Psoas muscle (tissue), 8 donors: ENCODE data around the gene PTPRF. TPM values are rescaled to one million over a fixed set of nuclear protein-coding genes. Genes with fewer than 3 reads are reported as not detected.

Source experiments
- ATAC-seq, 4 donors: fragments of 200-7000 bp; cut with Tn5 transposase; one replicate each; pipeline ENCODE4 v1.9.1; 2020; ENCODE audit warnings: moderate library complexity in 3 of 4, mild to moderate bottlenecking in 2 of 4
- DNase-seq, 2 donors: peaks; one replicate each; pipeline ENCODE4 v3.0.0-alpha.2; 2020
- H3K27ac ChIP-seq: fragments of 200-600 bp; one replicate; pipeline ENCODE4 v1.8.0; 2022
- H3K27me3 ChIP-seq, 3 donors: fragments of 200-600 bp in 1 of 3; one replicate each; pipeline versions ENCODE4 v1.6.1 to v1.8.0; 2013 to 2022; ENCODE audit warnings: low read length in 2 of 3, mild to moderate bottlenecking in 2 of 3, moderate library complexity in 1 of 3; ENCODE audit not compliant: insufficient read depth in 3 of 3
- H3K36me3 ChIP-seq, 2 donors: fragments of 200-600 bp in 1 of 2; one replicate each; pipeline versions ENCODE4 v1.6.1 to v1.8.0; 2013 to 2022; ENCODE audit warnings: low read depth in 1 of 2, mild to moderate bottlenecking in 1 of 2, moderate library complexity in 1 of 2; ENCODE audit not compliant: insufficient read depth in 1 of 2
- H3K4me1 ChIP-seq: fragments of 200-600 bp; one replicate; pipeline ENCODE4 v1.8.0; 2022
- H3K4me3 ChIP-seq: fragments of 200-600 bp; one replicate; pipeline ENCODE4 v1.8.0; 2022; ENCODE audit warnings: mild to moderate bottlenecking
- H3K9me3 ChIP-seq: fragments of 200-600 bp; one replicate; pipeline ENCODE4 v1.8.0; 2022
- CTCF ChIP-seq: fragments of 200-600 bp; IDR thresholded peaks from one replicate; pipeline ENCODE4 v1.8.0; 2022; ENCODE audit warnings: antibody characterized with exemption
- WGBS, 3 donors: extraction: QIAGEN DNeasy Blood & Tissue Kit; methylation state at CpG; one replicate each; pipeline versions ENCODE4 v1.1.6 to v1.1.7; 2013; 5-methylcytosine and 5-hydroxymethylcytosine counted together
- intact Hi-C, 2 donors: fragments of 100-400 bp; cut with DNase I; formaldehyde crosslinking; loops; one replicate each; pipeline versions ENCODE4 v1.11.0 to v1.14.2; 2022
- polyA plus RNA-seq, 3 donors: library from polyadenylated mRNA; stranded (reverse); fragments of 200-250 nt; gene quantifications; one replicate each; pipeline ENCODE4 v1.2.3, GENCODE V29; 2013
- total RNA-seq, 4 donors: library from RNA; stranded (reverse); fragmentation: NEBNext Ultra II Directional in 2 of 4; extraction: Animal tissue kit (Norgen Biotek cat#: 25700) in 2 of 4; gene quantifications; one replicate each; pipeline versions ENCODE4 v1.2.1 to v1.2.4, GENCODE V29; 2021 to 2023
- donor health status: healthy with polysubstance abuse.
- donor health status: DM: no; HTN: no; CAD: no; lungs with moderate emphysema.
- donor health status: Bipolar disorder and iron deficiency.
- donor health status: healthy.
- donor health status: DM: yes; HTN: yes; CAD: no.
- donor health status: DM: no; HTN: no; CAD: no.
- donor health status: DM: no; HTN: no; CAD: no.
- donor health status: DM: yes; HTN: yes; CAD: no.

Gene PTPRF
- total and polyA plus RNA-seq, 7 donors = 0.65 to 8.9 (median 1.9) TPM

- no peak for ATAC-seq
- Histone ChIP-seq H3K9me3 (no peaks in the 10 kb centered on the region), H3K4me3 (no peak overlapping the region), H3K36me3 (no peaks in the 10 kb centered on the region), H3K4me1 (no peaks in the 10 kb centered on the region), H3K27me3 (no peaks in the 10 kb centered on the region), H3K27ac (no peak overlapping the region)
- 94 to 97% (median 96%) methylated on average over 6 of the region's 6 CpGs for WGBS, 3 donors
- TF ChIP-seq CTCF = no peak
- no peak for DNase-seq
- intact Hi-C loops = no loop called here
These were observed 29.0 kb downstream of the PTPRF start for GRCh38 chr1:43559714-43560113.

DNA sequence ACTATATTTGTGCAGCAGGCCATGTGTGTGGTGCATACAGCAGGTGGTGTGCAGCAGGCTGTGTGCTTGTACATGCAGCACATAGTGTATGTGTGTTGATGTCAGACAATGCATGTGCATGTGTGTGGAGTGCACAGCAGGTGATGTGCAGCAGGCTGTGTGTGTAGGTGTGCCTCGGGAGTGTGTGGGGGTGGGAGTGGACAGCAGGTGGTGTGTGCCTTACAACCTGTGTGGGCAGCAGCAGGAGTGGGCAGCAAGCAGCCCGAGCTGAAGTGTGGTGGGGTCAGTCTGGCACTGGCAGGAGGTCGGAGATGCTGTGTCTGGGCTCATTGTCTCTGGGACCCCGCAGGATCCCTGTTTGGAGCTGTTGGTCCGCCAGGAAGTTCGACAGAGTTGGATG, 29.6 kb downstream of the PTPRF start:
- Histone ChIP-seq H3K9me3 (no peaks in the 10 kb centered on the region), H3K4me1 (no peaks in the 10 kb centered on the region), H3K27me3 (no peaks in the 10 kb centered on the region), H3K36me3 (no peaks in the 10 kb centered on the region), H3K4me3 (no peak overlapping the region), H3K27ac (no peak overlapping the region)
- TF ChIP-seq CTCF = no peak
- DNase-seq (no peak), ATAC-seq (no peak)
- intact Hi-C loops = no loop called here
- WGBS, 3 donors = 57 to 79% (median 66%) methylated on average over 6 of the region's 6 CpGs

- TF ChIP-seq CTCF = no peak
- Histone ChIP-seq H3K36me3 (no peaks in the 10 kb centered on the region), H3K4me3 (no peak overlapping the region), H3K4me1 (peaks cover 3% of the 10 kb centered on the region), H3K27ac (no peak overlapping the region), H3K9me3 (no peaks in the 10 kb centered on the region), H3K27me3 (peaks cover 0 to 4% (median 2%) of the 10 kb centered on the region in 3 donors)
- DNase-seq = no peak
- 68 to 74% (median 69%) methylated on average over 19 of the region's 19 CpGs for WGBS, 3 donors
- intact Hi-C loops = no loop called here
- no peak for ATAC-seq
These were observed 33.3 kb downstream of the PTPRF start for GRCh38 chr1:43563876-43564539.

DNA sequence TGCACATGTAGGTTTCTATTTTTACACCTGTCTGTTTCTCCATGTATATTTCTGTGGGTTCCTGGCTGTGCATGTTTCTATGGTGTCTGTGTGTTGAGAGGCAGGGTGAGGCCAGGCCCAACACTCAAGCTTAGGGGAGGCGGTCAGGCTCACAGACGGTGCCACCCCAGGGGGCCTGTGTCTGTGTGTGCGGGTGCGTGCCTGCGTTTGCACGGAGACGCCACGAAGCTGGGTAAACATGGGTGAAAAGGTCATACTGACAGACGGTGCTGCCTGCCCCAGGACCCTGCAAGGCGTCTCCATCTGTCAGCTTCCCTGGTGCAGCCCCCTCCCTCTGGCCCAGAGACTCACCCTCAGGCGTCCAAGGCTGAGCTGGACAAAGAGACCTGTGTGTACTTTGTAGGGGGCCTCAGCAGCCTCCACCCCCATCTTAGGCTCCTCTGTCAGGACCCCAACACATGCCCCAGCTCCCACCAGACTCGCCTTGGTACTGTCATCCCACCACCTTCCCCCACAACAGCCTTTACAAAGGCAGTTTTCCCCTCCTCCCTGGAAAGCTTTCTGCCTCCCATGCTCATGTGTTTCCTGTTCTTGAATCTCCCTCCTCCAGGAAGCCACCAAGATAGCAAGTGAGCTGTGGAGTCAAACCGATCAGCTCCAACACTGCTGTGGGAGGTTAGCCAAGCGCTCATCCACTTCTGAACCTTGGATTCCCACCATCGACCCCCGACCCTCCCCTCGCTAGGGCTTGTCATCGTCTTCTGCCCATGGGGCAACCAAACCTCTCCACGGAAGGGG, 34.1 kb downstream of the PTPRF start:
- DNase-seq (no peak), ATAC-seq (no peak)
- H3K27me3 ChIP-seq = peaks cover 0 to 4% (median 2%) of the 10 kb centered on the region in 3 donors
- WGBS, 3 donors = 71 to 76% (median 72%) methylated on average over 18 to 19 of the region's 19 CpGs
- intact Hi-C loops = no loop called here
- no peaks in the 10 kb centered on the region for H3K36me3 ChIP-seq
- H3K4me1 ChIP-seq = peaks cover 3% of the 10 kb centered on the region
- no peak for TF ChIP-seq CTCF
- peak overlapping the region; percentile 69 for H3K4me3 ChIP-seq
- H3K9me3 ChIP-seq = no peaks in the 10 kb centered on the region
- no peak overlapping the region for H3K27ac ChIP-seq
